Ovary (tissue), 3 donors: ENCODE data around the gene ERP27.

Experiments
- EP300 ChIP-seq: sonication (generic); formaldehyde crosslinking; IDR thresholded peaks from one replicate; pipeline ENCODE4 v1.6.1; 2017; ENCODE audit warnings: antibody characterized with exemption
- POLR2A ChIP-seq: fragments of 450-650 bp; IDR thresholded peaks from one replicate; pipeline ENCODE4 v1.6.1; 2017; ENCODE audit warnings: antibody characterized with exemption, mild to moderate bottlenecking, moderate library complexity
- TF ChIP-seq, protein P1 (sequence below), 3 donors: fragments of 450-650 bp in 2 of 3; fragments of 200-600 bp in 1 of 3; IDR thresholded peaks; one replicate each; pipeline versions ENCODE4 v1.5.1 to v1.8.0; 2016 to 2022; ENCODE audit warnings: antibody characterized with exemption in 3 of 3, mild to moderate bottlenecking in 1 of 3
- donor health status: DM: no; HTN: no; CAD: no.

DNA sequence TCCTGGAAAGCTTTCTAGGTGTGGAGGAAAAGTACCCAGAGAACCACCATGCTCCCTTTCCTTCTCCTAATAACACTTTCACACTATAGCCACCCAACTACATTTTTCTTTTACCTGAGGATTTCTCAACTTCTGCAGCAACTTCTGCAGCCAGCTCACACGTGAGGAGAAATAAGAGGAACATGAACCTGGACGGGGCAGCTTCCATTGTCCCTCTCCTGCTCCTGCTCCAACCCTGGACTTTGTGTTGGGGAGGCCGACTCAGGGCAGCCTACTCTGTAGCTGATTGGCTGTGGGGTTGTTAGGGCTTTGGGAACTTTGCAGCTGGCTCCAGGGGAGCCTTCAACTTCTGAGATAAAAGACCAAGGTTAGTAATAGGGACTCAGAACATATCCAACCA is at the start of gene ERP27:
- TF ChIP-seq, protein P1, sequence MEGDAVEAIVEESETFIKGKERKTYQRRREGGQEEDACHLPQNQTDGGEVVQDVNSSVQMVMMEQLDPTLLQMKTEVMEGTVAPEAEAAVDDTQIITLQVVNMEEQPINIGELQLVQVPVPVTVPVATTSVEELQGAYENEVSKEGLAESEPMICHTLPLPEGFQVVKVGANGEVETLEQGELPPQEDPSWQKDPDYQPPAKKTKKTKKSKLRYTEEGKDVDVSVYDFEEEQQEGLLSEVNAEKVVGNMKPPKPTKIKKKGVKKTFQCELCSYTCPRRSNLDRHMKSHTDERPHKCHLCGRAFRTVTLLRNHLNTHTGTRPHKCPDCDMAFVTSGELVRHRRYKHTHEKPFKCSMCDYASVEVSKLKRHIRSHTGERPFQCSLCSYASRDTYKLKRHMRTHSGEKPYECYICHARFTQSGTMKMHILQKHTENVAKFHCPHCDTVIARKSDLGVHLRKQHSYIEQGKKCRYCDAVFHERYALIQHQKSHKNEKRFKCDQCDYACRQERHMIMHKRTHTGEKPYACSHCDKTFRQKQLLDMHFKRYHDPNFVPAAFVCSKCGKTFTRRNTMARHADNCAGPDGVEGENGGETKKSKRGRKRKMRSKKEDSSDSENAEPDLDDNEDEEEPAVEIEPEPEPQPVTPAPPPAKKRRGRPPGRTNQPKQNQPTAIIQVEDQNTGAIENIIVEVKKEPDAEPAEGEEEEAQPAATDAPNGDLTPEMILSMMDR (IDR thresholded peaks at IDR 0.05) = no peak
- TF ChIP-seq POLR2A (no peak), EP300 (no peak)
